Gastroesophageal sphincter (tissue), 4 donors: ENCODE measurements around the gene EEF1E1. TPM values are rescaled to one million over a fixed set of nuclear protein-coding genes. Genes with fewer than 3 reads are reported as not detected.

Experiments
- ATAC-seq: fragments of 150-250 bp; one replicate; pipeline ENCODE4 v1.9.1; 2016; ENCODE audit warnings: mild to moderate bottlenecking, moderate library complexity
- H3K27ac ChIP-seq, 4 donors: fragments of 200-600 bp; sonication (generic) in 3 of 4; 1 replicate in 3 of 4; 2 replicates in 1 of 4; pipeline ENCODE4 v1.5.1; 2016 to 2019
- H3K27me3 ChIP-seq: fragments of 200-600 bp; sonication (generic); one replicate; pipeline ENCODE4 v1.5.1; 2019
- H3K36me3 ChIP-seq, 2 donors: fragments of 200-600 bp; sonication (generic); one replicate each; pipeline ENCODE4 v1.5.1; 2019; ENCODE audit warnings: control low read depth in 1 of 2
- H3K4me1 ChIP-seq, 3 donors: fragments of 200-600 bp; sonication (generic); 1 replicate in 2 of 3; 2 replicates in 1 of 3; pipeline ENCODE4 v1.5.1; 2016 to 2019; ENCODE audit warnings: control low read depth in 2 of 3
- H3K4me3 ChIP-seq, 2 donors: fragments of 200-600 bp; sonication (generic); one replicate each; pipeline ENCODE4 v1.5.1; 2019; ENCODE audit warnings: mild to moderate bottlenecking in 1 of 2, moderate library complexity in 1 of 2
- H3K9me3 ChIP-seq, 3 donors: fragments of 200-600 bp; sonication (generic); one replicate each; pipeline ENCODE4 v1.5.1; 2017 to 2019; ENCODE audit warnings: control low read depth in 2 of 3
- EP300 ChIP-seq: sonication (generic); formaldehyde crosslinking; IDR thresholded peaks from one replicate; pipeline ENCODE4 v1.6.1; 2017; ENCODE audit warnings: antibody characterized with exemption, mild to moderate bottlenecking
- POLR2A ChIP-seq, 2 donors: fragments of 450-650 bp; IDR thresholded peaks; one replicate each; pipeline ENCODE4 v1.6.1; 2017; ENCODE audit warnings: antibody characterized with exemption in 2 of 2, mild to moderate bottlenecking in 2 of 2, moderate library complexity in 1 of 2
- POLR2AphosphoS5 ChIP-seq: sonication (generic); formaldehyde crosslinking; IDR thresholded peaks from one replicate; pipeline ENCODE4 v1.6.1; 2017; ENCODE audit warnings: antibody characterized with exemption
- WGBS, 2 donors: methylation state at CpG; one replicate each; pipeline ENCODE4 v1.1.5; 2018; ENCODE audit warnings: low coverage in 1 of 2; 5-methylcytosine and 5-hydroxymethylcytosine counted together
- total RNA-seq, 4 donors: library from RNA; depleted of rRNA; stranded (reverse); fragments of >200 nt; gene quantifications; one replicate each; pipeline ENCODE4 v1.1.0, GENCODE V29; 2016
- TF ChIP-seq, protein P1 (sequence below), 4 experiments: fragments of 200-600 bp in 2 of 4; fragments of 450-650 bp in 2 of 4; sonication (generic) in 1 of 4; IDR thresholded peaks; one replicate each; pipeline ENCODE4 v1.5.1; 2017 to 2019; ENCODE audit warnings: antibody characterized with exemption in 4 of 4, mild to moderate bottlenecking in 2 of 4, moderate library complexity in 2 of 4

Gene EEF1E1
- total RNA-seq, 4 donors from 2014 or later, result 20.5 to 47.9 (median 37.9) TPM

DNA sequence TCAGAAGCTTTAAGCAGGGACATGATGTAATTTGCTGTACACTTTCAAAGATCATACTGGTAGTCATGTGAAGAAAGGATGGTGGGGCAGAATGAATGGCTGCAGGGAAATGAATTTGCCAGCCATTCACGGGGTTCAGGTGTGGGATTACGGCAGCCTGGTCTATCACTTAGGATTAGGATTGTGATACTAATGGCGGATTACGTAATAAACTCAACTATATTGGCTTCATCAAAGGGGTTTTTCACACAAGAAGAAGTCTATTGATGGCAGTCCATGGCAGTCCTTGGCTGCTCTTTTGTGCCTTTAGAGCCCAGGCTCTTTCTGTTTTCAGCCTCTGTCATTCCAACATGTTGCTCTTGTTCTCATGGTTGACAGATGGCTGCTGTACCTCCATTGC lies 12.6 kb upstream of the EEF1E1 start:
- H3K27ac ChIP-seq, result no peak overlapping the region
- no peak for ATAC-seq
- WGBS, 2 donors, result 87 to 91% methylated on average over 4 of the region's 4 CpGs
- no peaks in the 10 kb centered on the region for H3K4me1 ChIP-seq
- no peaks in the 10 kb centered on the region for H3K36me3 ChIP-seq
- no peaks in the 10 kb centered on the region for H3K9me3 ChIP-seq
- H3K27me3 ChIP-seq, result peaks cover 8% of the 10 kb centered on the region
- H3K4me3 ChIP-seq, result no peak overlapping the region
- TF ChIP-seq POLR2A (IDR thresholded peaks at IDR 0.05) (no peak), EP300 (no peak), POLR2AphosphoS5 (no peak)
- TF ChIP-seq, protein P1, sequence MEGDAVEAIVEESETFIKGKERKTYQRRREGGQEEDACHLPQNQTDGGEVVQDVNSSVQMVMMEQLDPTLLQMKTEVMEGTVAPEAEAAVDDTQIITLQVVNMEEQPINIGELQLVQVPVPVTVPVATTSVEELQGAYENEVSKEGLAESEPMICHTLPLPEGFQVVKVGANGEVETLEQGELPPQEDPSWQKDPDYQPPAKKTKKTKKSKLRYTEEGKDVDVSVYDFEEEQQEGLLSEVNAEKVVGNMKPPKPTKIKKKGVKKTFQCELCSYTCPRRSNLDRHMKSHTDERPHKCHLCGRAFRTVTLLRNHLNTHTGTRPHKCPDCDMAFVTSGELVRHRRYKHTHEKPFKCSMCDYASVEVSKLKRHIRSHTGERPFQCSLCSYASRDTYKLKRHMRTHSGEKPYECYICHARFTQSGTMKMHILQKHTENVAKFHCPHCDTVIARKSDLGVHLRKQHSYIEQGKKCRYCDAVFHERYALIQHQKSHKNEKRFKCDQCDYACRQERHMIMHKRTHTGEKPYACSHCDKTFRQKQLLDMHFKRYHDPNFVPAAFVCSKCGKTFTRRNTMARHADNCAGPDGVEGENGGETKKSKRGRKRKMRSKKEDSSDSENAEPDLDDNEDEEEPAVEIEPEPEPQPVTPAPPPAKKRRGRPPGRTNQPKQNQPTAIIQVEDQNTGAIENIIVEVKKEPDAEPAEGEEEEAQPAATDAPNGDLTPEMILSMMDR (IDR thresholded peaks at IDR 0.05), result no peak

DNA sequence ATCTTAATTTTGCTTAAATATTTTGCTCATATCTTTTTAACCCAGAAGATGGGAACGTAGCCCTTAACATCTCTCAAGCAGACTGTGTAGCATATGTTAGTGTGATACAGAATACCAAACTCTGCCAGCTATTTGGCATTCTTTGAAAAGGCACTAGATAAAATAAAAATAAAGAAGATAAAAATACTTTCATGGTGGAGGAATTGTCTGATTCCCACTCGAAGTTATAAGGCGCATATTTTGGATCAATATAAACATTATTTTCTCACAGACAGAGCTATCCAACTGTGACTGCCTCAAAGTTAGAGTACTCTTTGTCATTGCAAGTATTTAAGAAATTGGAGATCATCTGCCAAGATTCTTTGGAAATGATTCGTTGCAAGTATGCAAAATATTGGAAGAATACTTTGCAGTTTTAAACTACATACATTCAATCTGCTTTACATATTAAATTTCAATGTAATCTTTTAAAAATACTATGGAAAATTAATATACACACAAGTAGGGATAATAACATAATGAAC lies 10.8 kb upstream of the EEF1E1 start:
- Histone ChIP-seq H3K9me3 (no peaks in the 10 kb centered on the region), H3K27me3 (peaks cover 11% of the 10 kb centered on the region), H3K36me3 (no peaks in the 10 kb centered on the region), H3K4me1 (no peaks in the 10 kb centered on the region), H3K4me3 (no peak overlapping the region), H3K27ac (no peak overlapping the region)
- 52 to 53% methylated on average over 4 of the region's 4 CpGs for WGBS, 2 donors
- no peak for TF ChIP-seq POLR2AphosphoS5
- TF ChIP-seq, protein P1 (IDR thresholded peaks at IDR 0.05), result no peak
- TF ChIP-seq EP300, result no peak
- no peak for TF ChIP-seq POLR2A (IDR thresholded peaks at IDR 0.05)
- ATAC-seq, result no peak

DNA sequence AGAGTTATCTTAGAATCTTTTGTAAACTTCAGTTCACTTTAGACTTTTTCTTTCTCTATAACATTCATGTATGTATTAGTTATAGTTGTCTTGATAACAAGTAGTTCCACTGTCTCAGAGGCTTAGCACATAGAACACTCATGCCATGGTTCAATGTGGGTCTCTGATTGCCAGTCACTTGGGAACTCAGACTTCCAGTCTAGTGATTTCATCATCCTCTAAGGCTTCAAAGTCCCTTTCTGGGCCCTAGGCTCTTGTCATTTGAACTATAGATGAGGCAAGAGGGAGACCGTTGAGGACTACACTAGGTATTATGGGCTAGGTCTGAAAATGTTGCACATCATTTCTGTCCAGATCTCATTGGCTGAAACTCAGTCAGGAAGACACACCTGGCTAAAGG lies 8.4 kb upstream of the EEF1E1 start:
- Histone ChIP-seq H3K27me3 (peaks cover 30% of the 10 kb centered on the region), H3K36me3 (no peaks in the 10 kb centered on the region), H3K27ac (no peak overlapping the region), H3K9me3 (no peaks in the 10 kb centered on the region), H3K4me3 (no peak overlapping the region), H3K4me1 (no peaks in the 10 kb centered on the region)
- 89% methylated on average over 1 of the region's 1 CpG; no CpG with 5 or more reads in 1 of the 2 donors for WGBS, 2 donors
- no peak for ATAC-seq
- TF ChIP-seq EP300, result no peak
- TF ChIP-seq POLR2AphosphoS5, result no peak
- TF ChIP-seq, protein P1 (IDR thresholded peaks at IDR 0.05), result no peak

DNA sequence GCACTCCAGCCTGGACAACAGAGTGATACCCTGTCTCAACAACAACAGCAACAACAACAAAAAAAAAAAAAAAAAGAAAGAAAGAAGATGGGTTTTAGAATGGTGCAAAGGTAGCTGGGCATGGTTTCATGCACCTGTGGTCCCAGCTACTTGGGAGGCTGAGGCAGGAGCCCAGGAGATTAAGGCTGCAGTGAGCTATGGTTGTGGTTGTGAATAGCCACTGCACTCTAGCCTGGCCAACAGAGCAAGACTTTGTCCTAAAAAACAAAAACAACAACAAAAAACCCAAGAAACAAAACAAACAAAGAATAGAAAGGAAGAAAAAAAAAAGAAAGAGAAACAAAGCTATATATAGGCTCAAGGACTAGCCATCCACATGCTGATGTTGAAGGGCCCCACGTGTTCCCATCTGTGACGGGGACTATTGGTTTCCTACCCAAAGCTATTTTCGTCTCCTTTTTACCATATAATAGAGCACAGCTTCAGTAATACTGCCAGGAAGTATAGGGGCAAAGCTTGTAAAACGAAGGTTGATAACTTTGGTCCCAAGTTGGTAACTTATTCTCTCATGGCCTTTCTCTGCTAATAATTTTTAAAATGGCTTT lies 7.9 kb upstream of the EEF1E1 start:
- H3K9me3 ChIP-seq, result no peaks in the 10 kb centered on the region
- no peak overlapping the region for H3K4me3 ChIP-seq
- TF ChIP-seq, protein P1 (IDR thresholded peaks at IDR 0.05), result no peak
- TF ChIP-seq POLR2AphosphoS5, result no peak
- TF ChIP-seq POLR2A (IDR thresholded peaks at IDR 0.05), result no peak
- TF ChIP-seq EP300, result no peak
- H3K4me1 ChIP-seq, result no peaks in the 10 kb centered on the region
- no peak overlapping the region for H3K27ac ChIP-seq
- ATAC-seq, result no peak
- 61 to 63% methylated on average over 4 of the region's 4 CpGs for WGBS, 2 donors
- H3K27me3 ChIP-seq, result peaks cover 29% of the 10 kb centered on the region
- H3K36me3 ChIP-seq, result no peaks in the 10 kb centered on the region
